SK-N-SH (cell line): ENCODE measurements around the gene OSBPL9.

Experiments used
- CTCF ChIP-seq: fragments of 200-600 bp; sonication (generic); IDR thresholded peaks from 2 replicates; pipeline ENCODE4 v1.6.1; 2017; ENCODE audit warnings: antibody characterized with exemption, mild to moderate bottlenecking, moderate library complexity
- EZH2phosphoT487 ChIP-seq: fragments of 200-600 bp; sonication (generic); IDR thresholded peaks from 2 replicates; pipeline ENCODE4 v1.6.1; 2017; ENCODE audit warnings: low read depth, mixed run types, mild to moderate bottlenecking, antibody characterized with exemption, moderate library complexity, borderline replicate concordance
- MAX ChIP-seq: IDR thresholded peaks from 2 replicates; pipeline ENCODE4 v1.4.0; 2012; ENCODE audit warnings: low read depth
- NRF1 ChIP-seq: IDR thresholded peaks from 2 replicates; pipeline ENCODE4 v1.6.1; 2012; ENCODE audit warnings: low read depth, mild to moderate bottlenecking, low read length
- USF1 ChIP-seq: IDR thresholded peaks from 2 replicates; pipeline ENCODE4 v1.4.0; 2012; ENCODE audit warnings: low read depth, borderline replicate concordance
- USF2 ChIP-seq: fragments of 150-350 bp; IDR thresholded peaks from 2 replicates; pipeline ENCODE4 v1.6.1; 2017; ENCODE audit warnings: antibody characterized with exemption, low read length, low read depth, borderline replicate concordance

- TF ChIP-seq CTCF: no peak
- TF ChIP-seq USF2: no peak
- no peak for TF ChIP-seq MAX
- no peak for TF ChIP-seq USF1
- no peak for TF ChIP-seq NRF1
- TF ChIP-seq EZH2phosphoT487: no peak
Observed at GRCh38 chr1:51726051-51726450, 109.2 kb downstream of the OSBPL9 start.
